Gastrocnemius medialis (tissue), 4 donors: ENCODE results near the gene MRPL4. TPM values are rescaled to one million over a fixed set of nuclear protein-coding genes. Genes with fewer than 3 reads are reported as not detected.

Source experiments
- ATAC-seq, 2 donors: fragments of 150-250 bp; one replicate each; pipeline ENCODE4 v1.9.1; 2016
- DNase-seq, 2 donors: peaks; one replicate each; pipeline ENCODE4 v3.0.0-alpha.2; 2019
- H3K27ac ChIP-seq, 4 donors: fragments of 200-600 bp; sonication (generic); 1 replicate in 1 of 4; 2 replicates in 3 of 4; pipeline ENCODE4 v1.5.1; 2016 to 2018; ENCODE audit warnings: mild to moderate bottlenecking in 2 of 4, moderate library complexity in 1 of 4
- H3K27me3 ChIP-seq, 3 donors: fragments of 200-600 bp; sonication (generic) in 2 of 3; 1 replicate in 1 of 3; 2 replicates in 2 of 3; pipeline versions ENCODE4 v1.5.1 to v1.6.0; 2016 to 2019; ENCODE audit warnings: mild to moderate bottlenecking in 1 of 3, moderate library complexity in 1 of 3
- H3K36me3 ChIP-seq, 2 donors: fragments of 200-600 bp; sonication (generic) in 1 of 2; one replicate each; pipeline ENCODE4 v1.5.1; 2017 to 2018
- H3K4me1 ChIP-seq, 2 donors: fragments of 200-600 bp; sonication (generic) in 1 of 2; one replicate each; pipeline ENCODE4 v1.5.1; 2016 to 2017; ENCODE audit warnings: mild to moderate bottlenecking in 2 of 2
- H3K4me3 ChIP-seq, 4 donors: fragments of 200-600 bp; sonication (generic) in 3 of 4; 1 replicate in 1 of 4; 2 replicates in 3 of 4; pipeline ENCODE4 v1.5.1; 2016 to 2019; ENCODE audit warnings: mild to moderate bottlenecking in 2 of 4
- H3K9me3 ChIP-seq, 3 donors: fragments of 200-600 bp; sonication (generic) in 2 of 3; 1 replicate in 1 of 3; 2 replicates in 2 of 3; pipeline ENCODE4 v1.5.1; 2016 to 2019
- CTCF ChIP-seq, 5 experiments: fragments of 450-650 bp in 3 of 5; fragments of 200-600 bp in 2 of 5; sonication (generic) in 2 of 5; IDR thresholded peaks in 4 of 5; conservative IDR thresholded peaks in 1 of 5; 1 replicate in 4 of 5; 2 replicates in 1 of 5; pipeline ENCODE4 v1.5.1; 2016 to 2019; ENCODE audit warnings: antibody characterized with exemption in 5 of 5, mild to moderate bottlenecking in 3 of 5, moderate library complexity in 3 of 5
- POLR2A ChIP-seq, 2 donors: fragments of 450-650 bp; IDR thresholded peaks; one replicate each; pipeline ENCODE4 v1.6.1; 2017; ENCODE audit warnings: antibody characterized with exemption in 2 of 2, mild to moderate bottlenecking in 2 of 2, moderate library complexity in 2 of 2
- in situ Hi-C, 4 donors: fragments of 200-750 bp; cut with MboI; loops; one replicate each; pipeline versions ENCODE4 v1.15.0 to v1.8.0; 2017; ENCODE audit warnings: low sequenced_read_pairs in 4 of 4
- intact Hi-C: fragments of 100-400 bp; cut with DNase I; formaldehyde crosslinking; loops from one replicate; pipeline ENCODE4 v1.15.1; 2023; ENCODE audit warnings: low total_unique reads
- total RNA-seq, 4 donors: library from RNA; depleted of rRNA; stranded (reverse); fragments of >200 nt; gene quantifications; one replicate each; pipeline versions ENCODE4 v1.1.0 to v1.2.3, GENCODE V29; 2016

The MRPL4 gene
- total RNA-seq, 4 donors from 2014 or later = 68.3 to 112 (median 84.4) TPM

- H3K9me3 ChIP-seq = no peaks in the 10 kb centered on the region
- no peak for TF ChIP-seq POLR2A (IDR thresholded peaks at IDR 0.05)
- peak; percentile 16 to 79 (median 63) for TF ChIP-seq CTCF (IDR thresholded peaks at IDR 0.05 in 4 of 5, conservative IDR thresholded peaks at IDR 0.05 in 1 of 5)
- H3K36me3 ChIP-seq = peaks cover 0 to 49% of the 10 kb centered on the region in 2 donors
- H3K4me1 ChIP-seq = no peaks in the 10 kb centered on the region
- intact Hi-C loops = loop anchor here (2.0 kb wide), 1 partner anchor 129 kb away; no protein-coding TSS in a partner anchor
- ATAC-seq (peak in 1 of 2 donors; percentile 86), DNase-seq (peak; percentile 28 to 77)
- no peak overlapping the region for H3K4me3 ChIP-seq
- H3K27me3 ChIP-seq = no peaks in the 10 kb centered on the region
- H3K27ac ChIP-seq = peak overlapping the region in 1 of 4 donors; percentile 43
- in situ Hi-C loops = no loop called here
These were observed 7.3 kb downstream of the MRPL4 start for GRCh38 chr19:10259162-10259905.

GRCh38 chr19:10260141-10260584 is 8.1 kb downstream of the MRPL4 start:
- ATAC-seq (no peak), DNase-seq (no peak)
- intact Hi-C loops = no loop called here
- Histone ChIP-seq H3K36me3 (peaks cover 0 to 41% of the 10 kb centered on the region in 2 donors), H3K27me3 (no peaks in the 10 kb centered on the region), H3K9me3 (no peaks in the 10 kb centered on the region), H3K4me3 (no peak overlapping the region), H3K4me1 (no peaks in the 10 kb centered on the region), H3K27ac (no peak overlapping the region)
- in situ Hi-C loops = no loop called here
- no peak for TF ChIP-seq CTCF (IDR thresholded peaks at IDR 0.05 in 4 of 5, conservative IDR thresholded peaks at IDR 0.05 in 1 of 5)
- TF ChIP-seq POLR2A (IDR thresholded peaks at IDR 0.05) = no peak

GRCh38 chr19:10262771-10263170 is 10.8 kb downstream of the MRPL4 start:
- DNase-seq (no peak), ATAC-seq (no peak)
- H3K27me3 ChIP-seq = no peaks in the 10 kb centered on the region
- H3K4me1 ChIP-seq = no peaks in the 10 kb centered on the region
- H3K9me3 ChIP-seq = no peaks in the 10 kb centered on the region
- in situ Hi-C loops = no loop called here
- intact Hi-C loops = no loop called here
- TF ChIP-seq CTCF (IDR thresholded peaks at IDR 0.05 in 4 of 5, conservative IDR thresholded peaks at IDR 0.05 in 1 of 5) = no peak
- no peak for TF ChIP-seq POLR2A (IDR thresholded peaks at IDR 0.05)
- H3K4me3 ChIP-seq = no peak overlapping the region
- peaks cover 0 to 17% of the 10 kb centered on the region in 2 donors for H3K36me3 ChIP-seq
- no peak overlapping the region for H3K27ac ChIP-seq

GRCh38 chr19:10266706-10267105 is 14.7 kb downstream of the MRPL4 start:
- no peak for DNase-seq
- no peak for TF ChIP-seq POLR2A (IDR thresholded peaks at IDR 0.05)
- TF ChIP-seq CTCF (IDR thresholded peaks at IDR 0.05 in 4 of 5, conservative IDR thresholded peaks at IDR 0.05 in 1 of 5) = no peak
- H3K36me3 ChIP-seq = no peaks in the 10 kb centered on the region
- in situ Hi-C loops = loop anchor here (5.0 kb wide), 1 partner anchor 121 kb away; no protein-coding TSS in a partner anchor
- H3K27me3 ChIP-seq = peaks cover 7 to 24% (median 18%) of the 10 kb centered on the region in 3 donors
- no peaks in the 10 kb centered on the region for H3K9me3 ChIP-seq
- intact Hi-C loops = no loop called here
- H3K27ac ChIP-seq = no peak overlapping the region
- no peak overlapping the region for H3K4me3 ChIP-seq
- ATAC-seq = no peak
- H3K4me1 ChIP-seq = peaks cover 5 to 21% of the 10 kb centered on the region in 2 donors
